Measurements from ENCODE around the gene CDIP1. TPM values are rescaled to one million over a fixed set of nuclear protein-coding genes. Genes with fewer than 3 reads are reported as not detected.

Gene CDIP1
- total and polyA plus RNA-seq, 2 of the 8 experiments (the other 6 are each of a cell fraction or from before 2014, with no cell fraction given) = 56.6 to 76.3 TPM

DNA sequence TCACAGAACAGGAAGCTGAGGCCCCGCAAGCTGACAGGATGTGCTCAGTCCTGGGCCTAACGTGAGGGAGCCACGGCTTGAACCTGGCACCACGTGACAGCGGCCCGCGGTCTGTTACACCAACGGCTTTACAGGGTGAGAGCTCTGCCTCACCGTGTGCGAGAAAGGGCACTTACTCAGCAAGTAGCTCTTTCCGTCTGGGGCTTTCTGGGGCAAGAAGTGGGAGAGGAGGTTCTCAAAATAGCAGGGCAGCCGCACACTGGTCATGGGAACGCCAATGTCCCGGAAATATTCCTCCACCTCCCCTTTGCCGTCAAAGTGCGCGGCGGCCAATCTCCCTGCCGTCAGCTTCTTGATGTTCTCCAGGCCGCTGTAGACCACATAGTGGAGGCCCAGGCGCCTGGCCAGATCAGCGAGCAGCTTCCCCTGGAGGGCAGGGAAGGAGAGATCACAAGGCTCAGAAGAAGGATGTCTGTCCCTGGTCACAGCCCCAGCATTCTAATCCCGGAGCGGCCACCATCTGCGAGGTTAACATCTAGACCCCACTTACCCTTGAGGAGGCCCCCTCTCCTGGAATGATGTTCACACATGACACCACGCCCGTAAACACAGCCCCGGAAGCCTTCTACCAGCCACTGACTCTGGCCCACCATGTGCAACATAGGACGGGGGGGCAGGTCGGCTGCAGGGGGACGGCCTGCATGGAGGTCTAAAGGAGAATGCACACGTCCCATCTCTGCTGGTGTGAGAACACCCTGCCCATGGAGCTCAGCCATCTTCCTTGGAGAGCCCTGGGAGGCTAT is 72.4 kb downstream of the CDIP1 start:
- POLR2A ChIA-PET (ENCODE audit: partially characterized antibody) = interaction anchor here (0.9 to 14.4 kb wide), 4 partner anchors 8 to 208 kb away, joined by 3 to 257 read pairs (median 8); partner anchors contain the start of genes HMOX2 and NMRAL1
- no peak overlapping the region for H3K18ac ChIP-seq (ENCODE audit: extremely low read depth, low read length)
- no peak overlapping the region for H2BK12ac ChIP-seq (ENCODE audit: low read depth, low read length)
- no peak overlapping the region for H3K23ac ChIP-seq (ENCODE audit: insufficient read length)
- no peak overlapping the region for H4K5ac ChIP-seq (ENCODE audit: insufficient read length, low read depth, low read length)
- no peak overlapping the region for H2BK5ac ChIP-seq (ENCODE audit: low read depth, low read length)
- DNase-seq (ENCODE audit: low read depth in 1 of 2, low spot score in 2 of 2) (no peak), FAIRE-seq (no peak)
- CTCF ChIA-PET (ENCODE audit: partially characterized antibody) = interaction anchor here (1.0 to 1.4 kb wide), 2 partner anchors 39 to 52 kb away, joined by 3 to 5 read pairs; no protein-coding TSS in a partner anchor
- H3K4ac ChIP-seq (replicated peaks; ENCODE audit: insufficient read length, low read depth, low read length) = no peak overlapping the region
- no peak overlapping the region for H2AK5ac ChIP-seq (ENCODE audit: low read depth, low read length)
- H3K23me2 ChIP-seq (ENCODE audit: low read depth, low read length) = no peaks in the 10 kb centered on the region
- H3K36me3 ChIP-seq (ENCODE audit: control insufficient read depth in 2 of 4, insufficient read depth in 4 of 4, low read length in 3 of 4) = peaks cover 8 to 50% (median 33%) of the 10 kb centered on the region in 4 experiments
- H4K91ac ChIP-seq (replicated peaks; ENCODE audit: insufficient read length, low read length) = no peak overlapping the region
- H4K20me1 ChIP-seq (replicated peaks in 1 of 2; ENCODE audit: control insufficient read depth in 1 of 2, insufficient read depth in 2 of 2, low read length in 2 of 2) = peaks cover 0 to 14% of the 10 kb centered on the region in 2 experiments
- peaks cover 0 to 7% (median 3%) of the 10 kb centered on the region in 4 experiments; a peak in 4 of 7 replicates for H3K4me1 ChIP-seq (replicated peaks in 1 of 4; ENCODE audit: control insufficient read depth in 3 of 4, insufficient read depth in 4 of 4, low read length in 3 of 4)
- no peak overlapping the region for H3K56ac ChIP-seq (replicated peaks; ENCODE audit: insufficient read length, low read depth, low read length)
- no peak overlapping the region for H2BK15ac ChIP-seq (ENCODE audit: low read length)
- no peak overlapping the region for H3K9ac ChIP-seq (replicated peaks in 1 of 4; ENCODE audit: extremely low read depth in 1 of 4, low read depth in 3 of 4, low read length in 3 of 4)
- no peaks in the 10 kb centered on the region; the same call in 1 of the 2 replicates for H3K79me1 ChIP-seq (ENCODE audit: low read depth, low read length)
- no peak overlapping the region for H2AFZ ChIP-seq (ENCODE audit: low read length)
- no peak overlapping the region for H4K8ac ChIP-seq (ENCODE audit: extremely low read depth, insufficient read depth, low read length)
- WGBS, 2 experiments (ENCODE audit: extremely low coverage in 1 of 2, insufficient coverage in 1 of 2, insufficient read length in 1 of 2, insufficient replicate concordance in 2 of 2, low coverage in 1 of 2, low lambda C conversion rate in 2 of 2, missing lambda C conversion rate in 1 of 2) = 93% methylated on average over 32 of the region's 32 CpGs; no CpG with 5 or more reads in 1 of the 2 experiments
- no peak overlapping the region for H2BK20ac ChIP-seq (ENCODE audit: low read length)
- H3K79me2 ChIP-seq (ENCODE audit: control insufficient read depth in 1 of 2, insufficient read depth in 2 of 2, low read length in 2 of 2) = no peaks in the 10 kb centered on the region
- H3K4me3 ChIP-seq (ENCODE audit: extremely low read depth in 1 of 4, insufficient read depth in 2 of 4, low read depth in 3 of 4, low read length in 4 of 4) = no peak overlapping the region
- H2BK120ac ChIP-seq (replicated peaks; ENCODE audit: low read depth, low read length) = no peak overlapping the region
- H3K27me3 ChIP-seq (replicated peaks in 1 of 4; ENCODE audit: control insufficient read depth in 3 of 4, extremely low read depth in 1 of 4, insufficient read depth in 3 of 4, low read length in 3 of 4) = no peaks in the 10 kb centered on the region
- no peak overlapping the region for H3K4me2 ChIP-seq (ENCODE audit: insufficient read depth in 1 of 2, low read depth in 2 of 2, low read length in 2 of 2)
- H3K14ac ChIP-seq (ENCODE audit: insufficient read length) = no peak overlapping the region
- no peaks in the 10 kb centered on the region for H3K9me3 ChIP-seq (ENCODE audit: insufficient read depth in 2 of 2, low read depth in 1 of 2, low read length in 1 of 2)
- H3K27ac ChIP-seq (ENCODE audit: low read depth, low read length) = no peak overlapping the region
- TF ChIP-seq BCL11A (IDR thresholded peaks at IDR 0.05; ENCODE audit: low read depth in 2 of 2, low read length in 2 of 2) (no peak), RXRA (IDR thresholded peaks at IDR 0.05; ENCODE audit: insufficient read depth, low read depth, low read length) (no peak), SRF (IDR thresholded peaks at IDR 0.05; ENCODE audit: low read depth, low read length) (no peak), CREB1 (IDR thresholded peaks at IDR 0.05) (no peak), EP300 (IDR thresholded peaks at IDR 0.05; ENCODE audit: borderline replicate concordance in 1 of 2, low read depth in 2 of 2, low read length in 2 of 2) (no peak), TAF1 (IDR thresholded peaks at IDR 0.05; ENCODE audit: low read depth, low read length) (no peak), POLR2AphosphoS5 (IDR thresholded peaks at IDR 0.05; ENCODE audit: low read depth, low read length) (no peak), KDM5A (IDR thresholded peaks at IDR 0.05; ENCODE audit: low read length) (no peak), NRF1 (IDR thresholded peaks at IDR 0.05; ENCODE audit: low read depth, low read length) (no peak)
- TF ChIP-seq, protein P1, sequence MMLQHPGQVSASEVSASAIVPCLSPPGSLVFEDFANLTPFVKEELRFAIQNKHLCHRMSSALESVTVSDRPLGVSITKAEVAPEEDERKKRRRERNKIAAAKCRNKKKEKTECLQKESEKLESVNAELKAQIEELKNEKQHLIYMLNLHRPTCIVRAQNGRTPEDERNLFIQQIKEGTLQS (IDR thresholded peaks at IDR 0.05; ENCODE audit: insufficient read depth, low read depth, low read length) = no peak
- TF ChIP-seq, protein P2, sequence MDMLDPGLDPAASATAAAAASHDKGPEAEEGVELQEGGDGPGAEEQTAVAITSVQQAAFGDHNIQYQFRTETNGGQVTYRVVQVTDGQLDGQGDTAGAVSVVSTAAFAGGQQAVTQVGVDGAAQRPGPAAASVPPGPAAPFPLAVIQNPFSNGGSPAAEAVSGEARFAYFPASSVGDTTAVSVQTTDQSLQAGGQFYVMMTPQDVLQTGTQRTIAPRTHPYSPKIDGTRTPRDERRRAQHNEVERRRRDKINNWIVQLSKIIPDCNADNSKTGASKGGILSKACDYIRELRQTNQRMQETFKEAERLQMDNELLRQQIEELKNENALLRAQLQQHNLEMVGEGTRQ (IDR thresholded peaks at IDR 0.05; ENCODE audit: low read length) = no peak

Measured in H1 (cell line).